ENCODE results near the gene CRHBP. TPM values are rescaled to one million over a fixed set of nuclear protein-coding genes. Genes with fewer than 3 reads are reported as not detected.

CRHBP gene
- polyA plus RNA-seq, 3 donors: 2.2 TPM; not detected in 2

DNA sequence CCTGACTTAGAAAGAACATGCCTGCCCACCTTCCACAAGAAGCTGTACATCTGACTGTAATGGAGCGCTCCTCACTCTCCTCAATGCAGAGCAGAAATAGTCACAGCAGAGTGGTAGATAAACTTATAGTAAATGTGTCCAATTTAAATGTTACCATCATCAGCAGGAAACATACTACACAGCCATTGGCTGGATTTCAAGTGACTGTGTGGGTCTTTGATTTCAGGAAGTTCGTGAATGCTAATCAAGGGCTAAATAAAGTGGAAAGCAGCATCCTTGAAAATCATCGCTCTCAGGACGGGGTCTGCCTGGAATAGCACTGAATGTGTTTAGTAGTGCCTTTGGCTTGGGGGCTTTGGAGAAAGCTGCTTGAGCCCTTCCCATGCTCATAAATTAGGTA, 32.4 kb upstream of the CRHBP start:
- H3K9me3 ChIP-seq (replicated peaks in 1 of 2; ENCODE audit: control insufficient read depth in 1 of 2, insufficient read depth in 1 of 2, low read length in 2 of 2): no peaks in the 10 kb centered on the region
- no peaks in the 10 kb centered on the region for H3K79me2 ChIP-seq (ENCODE audit: insufficient read depth, low read length)
- H3K4me1 Mint-ChIP-seq: no peaks in the 10 kb centered on the region
- intact Hi-C loops (cut with micrococcal nuclease): no loop called here
- peaks cover 0 to 2% (median 2%) of the 10 kb centered on the region in 3 donors for H3K27me3 Mint-ChIP-seq (ENCODE audit: low read depth in 3 of 3)
- H3K9ac ChIP-seq (ENCODE audit: insufficient read depth, low read length, poor library complexity, severe bottlenecking): no peak overlapping the region
- TF ChIP-seq, protein P1, sequence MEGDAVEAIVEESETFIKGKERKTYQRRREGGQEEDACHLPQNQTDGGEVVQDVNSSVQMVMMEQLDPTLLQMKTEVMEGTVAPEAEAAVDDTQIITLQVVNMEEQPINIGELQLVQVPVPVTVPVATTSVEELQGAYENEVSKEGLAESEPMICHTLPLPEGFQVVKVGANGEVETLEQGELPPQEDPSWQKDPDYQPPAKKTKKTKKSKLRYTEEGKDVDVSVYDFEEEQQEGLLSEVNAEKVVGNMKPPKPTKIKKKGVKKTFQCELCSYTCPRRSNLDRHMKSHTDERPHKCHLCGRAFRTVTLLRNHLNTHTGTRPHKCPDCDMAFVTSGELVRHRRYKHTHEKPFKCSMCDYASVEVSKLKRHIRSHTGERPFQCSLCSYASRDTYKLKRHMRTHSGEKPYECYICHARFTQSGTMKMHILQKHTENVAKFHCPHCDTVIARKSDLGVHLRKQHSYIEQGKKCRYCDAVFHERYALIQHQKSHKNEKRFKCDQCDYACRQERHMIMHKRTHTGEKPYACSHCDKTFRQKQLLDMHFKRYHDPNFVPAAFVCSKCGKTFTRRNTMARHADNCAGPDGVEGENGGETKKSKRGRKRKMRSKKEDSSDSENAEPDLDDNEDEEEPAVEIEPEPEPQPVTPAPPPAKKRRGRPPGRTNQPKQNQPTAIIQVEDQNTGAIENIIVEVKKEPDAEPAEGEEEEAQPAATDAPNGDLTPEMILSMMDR (IDR thresholded peaks at IDR 0.05): no peak
- H2AFZ ChIP-seq (ENCODE audit: insufficient read depth, low read depth, low read length, poor library complexity, severe bottlenecking): no peak overlapping the region
- H3K4me3 ChIP-seq (replicated peaks in 1 of 3; ENCODE audit: low read depth in 2 of 3, low read length in 3 of 3): no peak overlapping the region
- no peaks in the 10 kb centered on the region for H3K4me1 ChIP-seq (ENCODE audit: control insufficient read depth in 1 of 2, insufficient read depth in 2 of 2, low read length in 2 of 2)
- H3K9me3 Mint-ChIP-seq: no peaks in the 10 kb centered on the region
- 17% methylated on average over 2 of the region's 4 CpGs for WGBS (ENCODE audit: insufficient coverage)
- peaks cover 0 to 13% of the 10 kb centered on the region in 2 donors for H3K36me3 Mint-ChIP-seq
- no peaks in the 10 kb centered on the region for H3K36me3 ChIP-seq (replicated peaks in 1 of 2; ENCODE audit: control insufficient read depth in 1 of 2, insufficient read depth in 2 of 2, low read length in 2 of 2)
- no peaks in the 10 kb centered on the region for H4K20me1 ChIP-seq (ENCODE audit: insufficient read depth, low read length)
- no peak overlapping the region for H3K4me3 Mint-ChIP-seq
- H3K27ac ChIP-seq (ENCODE audit: low read depth in 1 of 2, low read length in 2 of 2): no peak overlapping the region
- no peak overlapping the region for H3K4me2 ChIP-seq (replicated peaks; ENCODE audit: extremely low read depth, low read length, poor library complexity, severe bottlenecking)
- DNase-seq: no peak
- H3K27ac Mint-ChIP-seq: no peak overlapping the region
- H3K27me3 ChIP-seq (ENCODE audit: control insufficient read depth in 2 of 2, insufficient read depth in 2 of 2, low read length in 2 of 2): no peaks in the 10 kb centered on the region

DNA sequence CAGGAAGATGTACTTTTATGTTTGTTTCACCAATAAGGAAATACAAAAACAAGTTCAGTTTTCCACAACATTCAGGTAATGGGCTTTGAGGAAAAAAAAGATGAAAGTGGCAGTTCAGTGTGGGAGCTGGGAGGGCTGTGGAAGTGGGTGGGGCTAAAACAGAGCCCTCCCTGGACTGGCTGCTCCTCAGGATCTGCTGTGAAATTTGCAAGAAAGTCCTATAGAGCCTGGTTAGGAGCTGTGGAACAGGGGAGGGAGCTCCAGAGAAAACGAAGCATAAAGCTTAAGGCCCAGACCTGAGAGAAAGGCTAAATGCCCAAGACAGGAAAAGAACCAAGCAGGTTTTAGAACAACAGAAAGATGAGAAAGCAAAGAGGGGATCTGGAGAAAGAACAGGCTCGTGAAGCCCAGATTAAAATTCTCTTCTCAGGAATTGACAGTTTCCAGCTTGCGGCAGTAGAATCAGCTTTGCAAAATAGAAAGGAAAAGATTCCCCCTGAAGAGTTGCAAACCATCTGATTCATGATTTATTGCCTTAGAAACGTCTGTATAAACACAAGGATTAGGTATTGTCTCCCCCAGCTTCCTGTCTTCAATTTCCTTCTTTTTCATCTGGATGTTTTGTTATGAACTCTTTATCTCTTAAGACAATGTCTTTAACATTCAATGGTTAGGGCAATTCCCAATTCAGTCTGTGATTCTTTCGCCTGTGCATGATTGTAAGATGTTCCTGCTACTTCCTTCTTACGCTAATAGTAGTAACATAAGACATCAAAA, 26.3 kb upstream of the CRHBP start:
- peaks cover 0 to 11% of the 10 kb centered on the region in 2 donors for H3K36me3 Mint-ChIP-seq
- TF ChIP-seq, protein P1 (IDR thresholded peaks at IDR 0.05): no peak
- peaks cover 0 to 2% (median 0%) of the 10 kb centered on the region in 7 donors for H3K9me3 Mint-ChIP-seq
- DNase-seq: no peak
- H3K4me3 Mint-ChIP-seq: no peak overlapping the region
- no peaks in the 10 kb centered on the region for H3K79me2 ChIP-seq (ENCODE audit: insufficient read depth, low read length)
- no peak overlapping the region for H3K4me3 ChIP-seq (replicated peaks in 1 of 3; ENCODE audit: low read depth in 2 of 3, low read length in 3 of 3)
- H3K27ac ChIP-seq (ENCODE audit: low read depth in 1 of 2, low read length in 2 of 2): no peak overlapping the region
- peaks cover 0 to 2% (median 0%) of the 10 kb centered on the region in 3 donors for H3K27me3 Mint-ChIP-seq (ENCODE audit: low read depth in 3 of 3)
- H3K27me3 ChIP-seq (ENCODE audit: control insufficient read depth in 2 of 2, insufficient read depth in 2 of 2, low read length in 2 of 2): no peaks in the 10 kb centered on the region
- H3K4me1 ChIP-seq (ENCODE audit: control insufficient read depth in 1 of 2, insufficient read depth in 2 of 2, low read length in 2 of 2): no peaks in the 10 kb centered on the region
- intact Hi-C loops (cut with micrococcal nuclease): no loop called here
- H3K27ac Mint-ChIP-seq: peak overlapping the region in 1 of 7 donors; percentile 7
- no peaks in the 10 kb centered on the region for H4K20me1 ChIP-seq (ENCODE audit: insufficient read depth, low read length)
- H3K9me3 ChIP-seq (replicated peaks in 1 of 2; ENCODE audit: control insufficient read depth in 1 of 2, insufficient read depth in 1 of 2, low read length in 2 of 2): no peaks in the 10 kb centered on the region
- H3K4me2 ChIP-seq (replicated peaks; ENCODE audit: extremely low read depth, low read length, poor library complexity, severe bottlenecking): no peak overlapping the region
- H2AFZ ChIP-seq (ENCODE audit: insufficient read depth, low read depth, low read length, poor library complexity, severe bottlenecking): no peak overlapping the region
- 76% methylated on average over 2 of the region's 6 CpGs for WGBS (ENCODE audit: insufficient coverage)
- no peaks in the 10 kb centered on the region for H3K4me1 Mint-ChIP-seq
- no peak overlapping the region for H3K9ac ChIP-seq (ENCODE audit: insufficient read depth, low read length, poor library complexity, severe bottlenecking)
- no peaks in the 10 kb centered on the region for H3K36me3 ChIP-seq (replicated peaks in 1 of 2; ENCODE audit: control insufficient read depth in 1 of 2, insufficient read depth in 2 of 2, low read length in 2 of 2)
